Loucy (cell line): Measurements from ENCODE around the gene PRMT2.
"Not testable (repeated sequence)": the region's sequence is repeated elsewhere in the genome, so short reads cannot be mapped to it uniquely, and the experiment has no call there.

ENCODE experiments used
- H2AFZ ChIP-seq: fragments of 200-600 bp; sonication (generic); 2 replicates; pipeline ENCODE4 v1.6.0; 2016; ENCODE audit warnings: antibody characterized with exemption, mild to moderate bottlenecking, low read length, moderate library complexity
- H3F3A ChIP-seq: fragments of 200-600 bp; 2 replicates; pipeline ENCODE4 v1.6.0; 2016; ENCODE audit warnings: antibody characterized with exemption, low read depth, mild to moderate bottlenecking
- H3K27me3 ChIP-seq: fragments of 200-600 bp; sonication (generic); 2 replicates; pipeline ENCODE4 v1.6.1; 2014; ENCODE audit warnings: low read length, mild to moderate bottlenecking; ENCODE audit not compliant: insufficient read depth, poor library complexity, severe bottlenecking
- H3K36me3 ChIP-seq: fragments of 200-600 bp; sonication (generic); 2 replicates; pipeline ENCODE4 v1.6.1; 2016; ENCODE audit warnings: low read length; ENCODE audit not compliant: insufficient read depth
- H3K4me1 ChIP-seq: fragments of 200-600 bp; sonication (generic); 2 replicates; pipeline ENCODE4 v1.5.1; 2014; ENCODE audit warnings: low read length, mild to moderate bottlenecking; ENCODE audit not compliant: insufficient read depth, poor library complexity, severe bottlenecking
- H3K4me2 ChIP-seq: fragments of 200-600 bp; sonication (generic); 2 replicates; pipeline ENCODE4 v1.6.0; 2014; ENCODE audit warnings: antibody characterized with exemption, low read length, low read depth, mild to moderate bottlenecking; ENCODE audit not compliant: poor library complexity, severe bottlenecking
- H3K4me3 ChIP-seq: fragments of 200-600 bp; sonication (generic); 2 replicates; pipeline ENCODE4 v1.5.1; 2014; ENCODE audit warnings: low read length, mild to moderate bottlenecking, mixed read lengths; ENCODE audit not compliant: poor library complexity, severe bottlenecking
- H3K79me2 ChIP-seq: fragments of 200-600 bp; sonication (generic); 2 replicates; pipeline ENCODE4 v1.6.1; 2014; ENCODE audit warnings: low read length; ENCODE audit not compliant: insufficient read depth
- H3K9ac ChIP-seq: fragments of 200-600 bp; sonication (generic); 2 replicates; pipeline ENCODE4 v1.6.0; 2014; ENCODE audit warnings: mild to moderate bottlenecking, low read depth, low read length, moderate library complexity; ENCODE audit not compliant: poor library complexity, severe bottlenecking
- H3K9me2 ChIP-seq: fragments of 200-600 bp; sonication (generic); replicated peaks from 2 replicates; pipeline ENCODE4 v1.6.1; 2016; ENCODE audit warnings: low read depth, low read length, mixed read lengths
- H3K9me3 ChIP-seq: fragments of 200-600 bp; sonication (generic); 2 replicates; pipeline ENCODE4 v1.6.1; 2014; ENCODE audit warnings: mild to moderate bottlenecking, antibody characterized with exemption, low read length, low read depth; ENCODE audit not compliant: insufficient read depth
- H4K20me1 ChIP-seq: fragments of 200-600 bp; sonication (generic); 2 replicates; pipeline ENCODE4 v1.6.0; 2014; ENCODE audit warnings: antibody characterized with exemption, low read length, mild to moderate bottlenecking; ENCODE audit not compliant: insufficient read depth, poor library complexity, severe bottlenecking
- CTCF ChIP-seq: fragments of 200-600 bp; sonication (generic); conservative IDR thresholded peaks from 2 replicates; pipeline ENCODE4 v1.5.1; 2014; ENCODE audit warnings: mild to moderate bottlenecking, antibody characterized with exemption, low read length
- EZH2phosphoT487 ChIP-seq: fragments of 200-600 bp; IDR thresholded peaks from 2 replicates; pipeline ENCODE4 v1.6.1; 2018; ENCODE audit warnings: antibody characterized with exemption, mild to moderate bottlenecking, moderate library complexity, borderline replicate concordance

Gene PRMT2

GRCh38 chr21:46675595-46676280 is 40.3 kb downstream of the PRMT2 start:
- Histone ChIP-seq H2AFZ (no peak overlapping the region), H3K9me2 (no peaks in the 10 kb centered on the region), H3K4me1 (peaks cover 4% of the 10 kb centered on the region), H3K79me2 (no peaks in the 10 kb centered on the region), H4K20me1 (no peaks in the 10 kb centered on the region), H3K9me3 (no peaks in the 10 kb centered on the region), H3K36me3 (no peaks in the 10 kb centered on the region), H3K4me3 (no peak overlapping the region), H3K27me3 (no peaks in the 10 kb centered on the region), H3K9ac (no peak overlapping the region), H3K4me2 (no peak overlapping the region), H3F3A (0 out of 2 replicates have a peak, but pooled peaks cover 4% of the 10 kb centered on the region)
- no peak for TF ChIP-seq EZH2phosphoT487
- no peak for TF ChIP-seq CTCF

- H3K79me2 ChIP-seq, H3K9ac ChIP-seq, H3K4me2 ChIP-seq, H3K9me3 ChIP-seq, H3K36me3 ChIP-seq, H3K27me3 ChIP-seq, H3K4me3 ChIP-seq, H3K4me1 ChIP-seq, H4K20me1 ChIP-seq, H3K9me2 ChIP-seq, H3F3A ChIP-seq, H2AFZ ChIP-seq: not testable (repeated sequence)
Observed at GRCh38 chr21:46676542-46676941, 41.1 kb downstream of the PRMT2 start.

- not testable (repeated sequence) for H3K36me3 ChIP-seq, H3K9ac ChIP-seq, H3K9me3 ChIP-seq, H4K20me1 ChIP-seq, H3K4me1 ChIP-seq, H2AFZ ChIP-seq, H3K4me3 ChIP-seq, H3K79me2 ChIP-seq, H3K9me2 ChIP-seq, H3K4me2 ChIP-seq, H3K27me3 ChIP-seq, H3F3A ChIP-seq
Observed at GRCh38 chr21:46681593-46681992, 46.1 kb downstream of the PRMT2 start.

GRCh38 chr21:46698652-46699051 is 63.2 kb downstream of the PRMT2 start:
- H3K27me3 ChIP-seq: not testable (repeated sequence)

GRCh38 chr21:46699104-46699503 is 63.6 kb downstream of the PRMT2 start:
- H3K9me2 ChIP-seq, H3K9ac ChIP-seq, H3K4me1 ChIP-seq, H2AFZ ChIP-seq, H3K9me3 ChIP-seq, H4K20me1 ChIP-seq, H3K27me3 ChIP-seq, H3K36me3 ChIP-seq, H3K79me2 ChIP-seq, H3K4me2 ChIP-seq, H3K4me3 ChIP-seq, H3F3A ChIP-seq: not testable (repeated sequence)

More at GRCh38 chr21:46698652-46699051, 63.2 kb downstream of the PRMT2 start:
- not testable (repeated sequence) for H4K20me1 ChIP-seq, H2AFZ ChIP-seq, H3K4me1 ChIP-seq, H3K9ac ChIP-seq, H3K9me3 ChIP-seq, H3K36me3 ChIP-seq, H3K79me2 ChIP-seq, H3K4me2 ChIP-seq, H3K4me3 ChIP-seq, H3K9me2 ChIP-seq, H3F3A ChIP-seq
